ENCODE results near the gene NMBR.

DNA sequence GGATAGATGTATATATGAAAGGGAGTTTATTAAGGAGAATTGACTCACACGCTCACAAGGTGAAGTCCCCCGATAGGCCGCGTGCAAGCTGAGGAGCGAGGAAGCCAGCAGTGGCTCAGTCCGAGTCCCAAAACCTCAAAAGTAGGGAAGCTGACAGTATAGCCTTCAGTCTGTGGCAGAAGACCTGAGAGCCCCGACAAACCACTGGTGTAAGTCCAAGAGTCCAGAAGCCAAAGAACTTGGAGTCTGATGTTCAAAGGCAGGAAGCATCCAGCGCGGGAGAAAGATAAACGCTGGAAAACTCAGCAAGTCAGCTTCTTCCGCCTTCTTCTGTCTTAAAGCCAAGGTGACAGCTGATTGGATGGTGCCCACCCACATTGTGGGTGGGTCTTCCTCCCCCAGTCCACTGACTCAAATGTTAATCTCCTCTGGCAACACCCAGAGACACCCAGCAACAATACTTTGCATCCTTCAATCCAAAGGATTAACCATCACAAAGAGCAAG is 116.8 kb downstream of the NMBR start:
- TF ChIP-seq, protein P1, sequence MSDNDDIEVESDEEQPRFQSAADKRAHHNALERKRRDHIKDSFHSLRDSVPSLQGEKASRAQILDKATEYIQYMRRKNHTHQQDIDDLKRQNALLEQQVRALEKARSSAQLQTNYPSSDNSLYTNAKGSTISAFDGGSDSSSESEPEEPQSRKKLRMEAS (IDR thresholded peaks at IDR 0.05): no peak
- TF ChIP-seq, protein P2, sequence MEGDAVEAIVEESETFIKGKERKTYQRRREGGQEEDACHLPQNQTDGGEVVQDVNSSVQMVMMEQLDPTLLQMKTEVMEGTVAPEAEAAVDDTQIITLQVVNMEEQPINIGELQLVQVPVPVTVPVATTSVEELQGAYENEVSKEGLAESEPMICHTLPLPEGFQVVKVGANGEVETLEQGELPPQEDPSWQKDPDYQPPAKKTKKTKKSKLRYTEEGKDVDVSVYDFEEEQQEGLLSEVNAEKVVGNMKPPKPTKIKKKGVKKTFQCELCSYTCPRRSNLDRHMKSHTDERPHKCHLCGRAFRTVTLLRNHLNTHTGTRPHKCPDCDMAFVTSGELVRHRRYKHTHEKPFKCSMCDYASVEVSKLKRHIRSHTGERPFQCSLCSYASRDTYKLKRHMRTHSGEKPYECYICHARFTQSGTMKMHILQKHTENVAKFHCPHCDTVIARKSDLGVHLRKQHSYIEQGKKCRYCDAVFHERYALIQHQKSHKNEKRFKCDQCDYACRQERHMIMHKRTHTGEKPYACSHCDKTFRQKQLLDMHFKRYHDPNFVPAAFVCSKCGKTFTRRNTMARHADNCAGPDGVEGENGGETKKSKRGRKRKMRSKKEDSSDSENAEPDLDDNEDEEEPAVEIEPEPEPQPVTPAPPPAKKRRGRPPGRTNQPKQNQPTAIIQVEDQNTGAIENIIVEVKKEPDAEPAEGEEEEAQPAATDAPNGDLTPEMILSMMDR (IDR thresholded peaks at IDR 0.05 in 2 of 3, conservative IDR thresholded peaks at IDR 0.05 in 1 of 3; ENCODE audit: borderline replicate concordance in 1 of 3, insufficient read depth in 1 of 3, low read depth in 2 of 3, low read length in 2 of 3): no peak
- no peak for TF ChIP-seq POLR2AphosphoS5 (IDR thresholded peaks at IDR 0.05; ENCODE audit: low read depth, low read length)
- TF ChIP-seq POLR2A (IDR thresholded peaks at IDR 0.05; ENCODE audit: borderline replicate concordance, extremely low read depth, insufficient read depth, insufficient read length): no peak

Measured in HCT116 (cell line).